Adrenal gland (tissue), 5 donors: ENCODE measurements around the gene SEPTIN2.

Experiments used
- POLR2A ChIP-seq, 2 donors: fragments of 450-650 bp; IDR thresholded peaks; one replicate each; pipeline ENCODE4 v1.6.1; 2017; ENCODE audit warnings: antibody characterized with exemption in 2 of 2, mild to moderate bottlenecking in 2 of 2, moderate library complexity in 1 of 2
- TF ChIP-seq, protein P1 (sequence below), 6 experiments: fragments of 450-650 bp in 4 of 6; fragments of 200-600 bp in 2 of 6; sonication (generic) in 1 of 6; IDR thresholded peaks; 1 replicate in 5 of 6; 2 replicates in 1 of 6; pipeline versions ENCODE4 v1.5.1 to v1.8.0; 2016 to 2021; ENCODE audit warnings: antibody characterized with exemption in 6 of 6, mild to moderate bottlenecking in 2 of 6, moderate library complexity in 1 of 6
- donor health status: DM: no; HTN: no; CAD: no.

GRCh38 chr2:241379481-241380480 is 64.1 kb downstream of the SEPTIN2 start:
- no peak for TF ChIP-seq POLR2A (IDR thresholded peaks at IDR 0.05)
- TF ChIP-seq, protein P1, sequence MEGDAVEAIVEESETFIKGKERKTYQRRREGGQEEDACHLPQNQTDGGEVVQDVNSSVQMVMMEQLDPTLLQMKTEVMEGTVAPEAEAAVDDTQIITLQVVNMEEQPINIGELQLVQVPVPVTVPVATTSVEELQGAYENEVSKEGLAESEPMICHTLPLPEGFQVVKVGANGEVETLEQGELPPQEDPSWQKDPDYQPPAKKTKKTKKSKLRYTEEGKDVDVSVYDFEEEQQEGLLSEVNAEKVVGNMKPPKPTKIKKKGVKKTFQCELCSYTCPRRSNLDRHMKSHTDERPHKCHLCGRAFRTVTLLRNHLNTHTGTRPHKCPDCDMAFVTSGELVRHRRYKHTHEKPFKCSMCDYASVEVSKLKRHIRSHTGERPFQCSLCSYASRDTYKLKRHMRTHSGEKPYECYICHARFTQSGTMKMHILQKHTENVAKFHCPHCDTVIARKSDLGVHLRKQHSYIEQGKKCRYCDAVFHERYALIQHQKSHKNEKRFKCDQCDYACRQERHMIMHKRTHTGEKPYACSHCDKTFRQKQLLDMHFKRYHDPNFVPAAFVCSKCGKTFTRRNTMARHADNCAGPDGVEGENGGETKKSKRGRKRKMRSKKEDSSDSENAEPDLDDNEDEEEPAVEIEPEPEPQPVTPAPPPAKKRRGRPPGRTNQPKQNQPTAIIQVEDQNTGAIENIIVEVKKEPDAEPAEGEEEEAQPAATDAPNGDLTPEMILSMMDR (IDR thresholded peaks at IDR 0.05) = no peak
